PFSK-1 (cell line): ENCODE measurements around the gene USP22.

Experiments
- FOXP2 ChIP-seq: optimal IDR thresholded peaks from 2 replicates; pipeline ENCODE3; 2011; ENCODE audit warnings: borderline replicate concordance, control low read depth, inconsistent platforms; ENCODE audit not compliant: insufficient read depth; ENCODE audit errors: extremely low read length, extremely low read depth
- POLR2AphosphoS5 ChIP-seq: IDR thresholded peaks from 2 replicates; pipeline ENCODE4 v1.6.1; 2012; ENCODE audit warnings: low read depth, mild to moderate bottlenecking, control low read depth, low read length, moderate library complexity
- REST ChIP-seq, 2 experiments: IDR thresholded peaks; 2 replicates each; pipeline versions ENCODE4 v1.6.1 to v1.8.0; 2011 to 2012; ENCODE audit warnings: low read depth in 2 of 2, low read length in 2 of 2, control low read depth in 1 of 2, inconsistent platforms in 1 of 2, mild to moderate bottlenecking in 1 of 2, moderate library complexity in 1 of 2; ENCODE audit not compliant: insufficient read depth in 1 of 2
- SIN3A ChIP-seq: IDR thresholded peaks from 2 replicates; pipeline ENCODE4 v1.6.1; 2012; ENCODE audit warnings: mild to moderate bottlenecking, low read length, moderate library complexity, borderline replicate concordance; ENCODE audit not compliant: insufficient read depth
- TAF1 ChIP-seq: IDR thresholded peaks from 2 replicates; pipeline ENCODE4 v1.6.1; 2012; ENCODE audit warnings: low read length, control low read depth, borderline replicate concordance; ENCODE audit not compliant: insufficient read depth

- TF ChIP-seq POLR2AphosphoS5 = no peak
- TF ChIP-seq REST (IDR thresholded peaks at IDR 0.05; ENCODE audit: insufficient read depth in 1 of 2, low read depth in 2 of 2, low read length in 2 of 2) = no peak
- no peak for TF ChIP-seq TAF1
- no peak for TF ChIP-seq SIN3A
- TF ChIP-seq FOXP2 = no peak
Measured at GRCh38 chr17:21039839-21040575, 2.8 kb downstream of the USP22 start.
